CD4-positive, alpha-beta T cell treated with Interleukin-10 for 1 hour (primary cell): Measurements from ENCODE around the gene ELOVL6.
"Not testable (repeated sequence)": the region's sequence is repeated elsewhere in the genome, so short reads cannot be mapped to it uniquely, and the experiment has no call there.

Experiments
- DNase-seq: peaks from one replicate; pipeline ENCODE4 v3.0.0-alpha.2; 2020

The ELOVL6 gene

GRCh38 chr4:110119880-110120279 lies 78.5 kb downstream of the ELOVL6 start:
- DNase-seq: no peak

GRCh38 chr4:110119337-110119736 lies 79.1 kb downstream of the ELOVL6 start:
- no peak for DNase-seq

GRCh38 chr4:110112056-110112455 lies 86.4 kb downstream of the ELOVL6 start:
- DNase-seq: no peak

GRCh38 chr4:110109455-110109854 lies 89.0 kb downstream of the ELOVL6 start:
- no peak for DNase-seq

- DNase-seq: no peak
Measured at GRCh38 chr4:110108960-110109359, 89.5 kb downstream of the ELOVL6 start.

GRCh38 chr4:110108422-110108821 lies 90.0 kb downstream of the ELOVL6 start:
- DNase-seq: no peak

GRCh38 chr4:110107866-110108265 lies 90.5 kb downstream of the ELOVL6 start:
- DNase-seq: no peak

- no peak for DNase-seq
Measured at GRCh38 chr4:110106931-110107296, 91.5 kb downstream of the ELOVL6 start.

- DNase-seq: no peak
Measured at GRCh38 chr4:110104661-110105060, 93.8 kb downstream of the ELOVL6 start.

GRCh38 chr4:110099638-110100037 lies 98.8 kb downstream of the ELOVL6 start:
- DNase-seq: no peak

- no peak for DNase-seq
Measured at GRCh38 chr4:110096405-110096804, 102.0 kb downstream of the ELOVL6 start.

- no peak for DNase-seq
Measured at GRCh38 chr4:110092646-110093045, 105.8 kb downstream of the ELOVL6 start.

GRCh38 chr4:110091434-110092140 lies 106.8 kb downstream of the ELOVL6 start:
- DNase-seq: no peak

- no peak for DNase-seq
Measured at GRCh38 chr4:110088670-110089069, 109.7 kb downstream of the ELOVL6 start.

GRCh38 chr4:110087070-110087708 lies 111.2 kb downstream of the ELOVL6 start:
- no peak for DNase-seq

- DNase-seq: peak; percentile 28
Measured at GRCh38 chr4:110085131-110085530, 113.3 kb downstream of the ELOVL6 start.

- DNase-seq: no peak
Measured at GRCh38 chr4:110084154-110084553, 114.3 kb downstream of the ELOVL6 start.

GRCh38 chr4:110078148-110078547 lies 120.3 kb downstream of the ELOVL6 start:
- not testable (repeated sequence) for DNase-seq

- not testable (repeated sequence) for DNase-seq
Measured at GRCh38 chr4:110076828-110077227, 121.6 kb downstream of the ELOVL6 start.

- no peak for DNase-seq
Measured at GRCh38 chr4:110075891-110076290, 122.5 kb downstream of the ELOVL6 start.

- DNase-seq: no peak
Measured at GRCh38 chr4:110075083-110075738, 123.2 kb downstream of the ELOVL6 start.

GRCh38 chr4:110074570-110074969 lies 123.8 kb downstream of the ELOVL6 start:
- DNase-seq: no peak

- DNase-seq: no peak
Measured at GRCh38 chr4:110073053-110073845, 125.2 kb downstream of the ELOVL6 start.
